GM10248 (cell line): Measurements from ENCODE around the gene KRTAP9-2.
"Not testable (repeated sequence)": the region's sequence is repeated elsewhere in the genome, so short reads cannot be mapped to it uniquely, and the experiment has no call there.

Experiments
- CTCF ChIA-PET: fragments of 300-600 bp; sonication (Branson Sonifier 250); formaldehyde crosslinking; extraction: SDS; loops from one replicate; lab custom pipeline; 2021; ENCODE audit warnings: antibody characterized with exemption; lab: Yijun Ruan, JAX
- POLR2A ChIA-PET: fragments of 350-650 bp; sonication (Branson Sonifier 250); formaldehyde crosslinking; extraction: SDS; loops from one replicate; lab custom pipeline; 2020; ENCODE audit warnings: antibody characterized with exemption; lab: Yijun Ruan, JAX
- DNase-seq: peaks from one replicate; pipeline ENCODE4 v3.0.0; 2012; ENCODE audit errors: extremely low spot score
- TF ChIP-seq, protein P1 (sequence below): IDR thresholded peaks from 2 replicates; pipeline ENCODE4 v1.5.1; 2012; ENCODE audit warnings: mild to moderate bottlenecking, low read depth; ENCODE audit errors: extremely low read depth, missing control alignments, control extremely low read depth

Gene KRTAP9-2

GRCh38 chr17:41212524-41213169 is 13.8 kb upstream of the KRTAP9-2 start:
- CTCF ChIA-PET: no interaction called here
- TF ChIP-seq, protein P1, sequence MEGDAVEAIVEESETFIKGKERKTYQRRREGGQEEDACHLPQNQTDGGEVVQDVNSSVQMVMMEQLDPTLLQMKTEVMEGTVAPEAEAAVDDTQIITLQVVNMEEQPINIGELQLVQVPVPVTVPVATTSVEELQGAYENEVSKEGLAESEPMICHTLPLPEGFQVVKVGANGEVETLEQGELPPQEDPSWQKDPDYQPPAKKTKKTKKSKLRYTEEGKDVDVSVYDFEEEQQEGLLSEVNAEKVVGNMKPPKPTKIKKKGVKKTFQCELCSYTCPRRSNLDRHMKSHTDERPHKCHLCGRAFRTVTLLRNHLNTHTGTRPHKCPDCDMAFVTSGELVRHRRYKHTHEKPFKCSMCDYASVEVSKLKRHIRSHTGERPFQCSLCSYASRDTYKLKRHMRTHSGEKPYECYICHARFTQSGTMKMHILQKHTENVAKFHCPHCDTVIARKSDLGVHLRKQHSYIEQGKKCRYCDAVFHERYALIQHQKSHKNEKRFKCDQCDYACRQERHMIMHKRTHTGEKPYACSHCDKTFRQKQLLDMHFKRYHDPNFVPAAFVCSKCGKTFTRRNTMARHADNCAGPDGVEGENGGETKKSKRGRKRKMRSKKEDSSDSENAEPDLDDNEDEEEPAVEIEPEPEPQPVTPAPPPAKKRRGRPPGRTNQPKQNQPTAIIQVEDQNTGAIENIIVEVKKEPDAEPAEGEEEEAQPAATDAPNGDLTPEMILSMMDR: no peak
- DNase-seq: no peak
- POLR2A ChIA-PET: interaction anchor here (0.7 kb wide), 1 partner anchor 18 kb away, joined by 7 read pairs; no protein-coding TSS in a partner anchor

GRCh38 chr17:41215681-41216080 is 10.8 kb upstream of the KRTAP9-2 start:
- DNase-seq: no peak
- ChIA-PET CTCF (no interaction called here), POLR2A (no interaction called here)
- TF ChIP-seq, protein P1: no peak

DNA sequence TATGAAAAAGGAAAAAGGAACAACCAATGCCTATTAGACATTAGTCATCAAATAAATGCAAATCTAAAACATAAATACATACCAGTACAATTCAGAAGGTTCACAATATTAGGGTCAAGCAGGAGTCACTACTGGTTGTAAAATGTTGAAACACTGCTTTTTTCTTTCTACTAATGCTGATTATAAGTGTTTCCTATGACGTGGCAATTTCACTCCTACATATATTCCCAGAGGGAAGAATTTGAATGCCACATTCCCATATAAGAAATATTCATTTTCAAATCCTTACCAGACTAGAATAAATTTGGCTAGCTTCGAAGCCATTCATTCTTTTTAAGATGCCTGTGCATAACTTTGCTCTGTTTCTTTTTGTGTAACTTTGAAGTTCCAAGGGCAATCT is 2.6 kb upstream of the KRTAP9-2 start:
- POLR2A ChIA-PET: no interaction called here
- DNase-seq: no peak
- TF ChIP-seq, protein P1: no peak
- CTCF ChIA-PET: no interaction called here

GRCh38 chr17:41226051-41226450 is 397 bp upstream of the KRTAP9-2 start:
- ChIA-PET POLR2A (no interaction called here), CTCF (no interaction called here)
- no peak for DNase-seq
- TF ChIP-seq, protein P1: no peak

- DNase-seq: no peak
- POLR2A ChIA-PET: no interaction called here
- CTCF ChIA-PET: no interaction called here
Observed at GRCh38 chr17:41230094-41230493, 3.6 kb downstream of the KRTAP9-2 start.

GRCh38 chr17:41231731-41232130 is 5.3 kb downstream of the KRTAP9-2 start:
- CTCF ChIA-PET: no interaction called here
- TF ChIP-seq, protein P1: no peak
- POLR2A ChIA-PET: no interaction called here
- DNase-seq: no peak

More at GRCh38 chr17:41230094-41230493, 3.6 kb downstream of the KRTAP9-2 start:
- TF ChIP-seq, protein P1: no peak

GRCh38 chr17:41232399-41233105 is 6.1 kb downstream of the KRTAP9-2 start, which contains the start of gene KRTAP9-3:
Gene KRTAP9-3 (plus strand): TSS chr17:41232449. CDS start chr17:41232502, 53 bp downstream.
- CTCF ChIA-PET, DNase-seq: not testable (repeated sequence)

DNA sequence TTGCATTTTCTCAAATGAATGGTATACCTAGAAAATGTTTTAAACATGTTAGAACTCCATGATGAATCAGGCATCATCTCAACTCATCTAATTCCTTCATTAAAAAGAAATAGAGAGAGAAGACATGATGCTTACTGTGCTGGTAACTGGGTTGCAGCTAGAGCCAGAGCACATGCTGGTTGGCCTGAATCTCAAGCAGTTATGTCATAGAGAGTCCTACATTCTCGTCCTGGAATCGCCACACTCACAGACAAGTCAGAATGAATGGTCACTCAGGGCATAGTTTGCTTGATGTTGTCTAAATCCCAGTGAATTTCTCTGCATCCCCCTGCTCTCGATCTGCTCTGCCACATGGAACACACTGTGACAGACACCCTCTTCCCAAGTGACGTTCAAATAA is 10.7 kb downstream of the KRTAP9-2 start:
- DNase-seq, CTCF ChIA-PET, POLR2A ChIA-PET: not testable (repeated sequence)

More at GRCh38 chr17:41232399-41233105, 6.1 kb downstream of the KRTAP9-2 start, which contains the start of gene KRTAP9-3:
- POLR2A ChIA-PET: not testable (repeated sequence)

DNA sequence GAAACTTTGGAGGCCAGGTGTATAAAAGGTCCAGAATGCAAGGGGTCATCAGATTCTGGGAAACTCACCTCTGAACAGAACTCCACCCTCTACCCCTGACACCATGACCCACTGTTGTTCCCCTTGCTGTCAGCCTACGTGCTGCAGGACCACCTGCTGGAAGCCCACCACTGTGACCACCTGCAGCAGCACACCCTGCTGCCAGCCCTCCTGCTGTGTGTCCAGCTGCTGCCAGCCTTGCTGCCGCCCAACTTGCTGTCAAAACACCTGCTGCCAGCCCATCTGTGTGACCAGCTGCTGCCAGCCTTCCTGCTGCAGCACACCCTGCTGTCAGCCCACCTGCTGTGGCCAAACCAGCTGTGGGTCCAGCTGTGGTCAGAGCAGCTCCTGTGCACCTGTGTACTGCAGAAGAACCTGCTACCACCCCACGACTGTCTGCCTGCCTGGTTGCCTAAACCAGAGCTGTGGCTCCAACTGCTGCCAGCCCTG is 11.5 kb downstream of the KRTAP9-2 start, which contains the start of gene KRTAP9-8:
Gene KRTAP9-8 (plus strand): TSS at position 51 of the 489 bp plus-strand sequence. CDS start 53 bp downstream, at position 104.
- POLR2A ChIA-PET, DNase-seq, CTCF ChIA-PET: not testable (repeated sequence)

DNA sequence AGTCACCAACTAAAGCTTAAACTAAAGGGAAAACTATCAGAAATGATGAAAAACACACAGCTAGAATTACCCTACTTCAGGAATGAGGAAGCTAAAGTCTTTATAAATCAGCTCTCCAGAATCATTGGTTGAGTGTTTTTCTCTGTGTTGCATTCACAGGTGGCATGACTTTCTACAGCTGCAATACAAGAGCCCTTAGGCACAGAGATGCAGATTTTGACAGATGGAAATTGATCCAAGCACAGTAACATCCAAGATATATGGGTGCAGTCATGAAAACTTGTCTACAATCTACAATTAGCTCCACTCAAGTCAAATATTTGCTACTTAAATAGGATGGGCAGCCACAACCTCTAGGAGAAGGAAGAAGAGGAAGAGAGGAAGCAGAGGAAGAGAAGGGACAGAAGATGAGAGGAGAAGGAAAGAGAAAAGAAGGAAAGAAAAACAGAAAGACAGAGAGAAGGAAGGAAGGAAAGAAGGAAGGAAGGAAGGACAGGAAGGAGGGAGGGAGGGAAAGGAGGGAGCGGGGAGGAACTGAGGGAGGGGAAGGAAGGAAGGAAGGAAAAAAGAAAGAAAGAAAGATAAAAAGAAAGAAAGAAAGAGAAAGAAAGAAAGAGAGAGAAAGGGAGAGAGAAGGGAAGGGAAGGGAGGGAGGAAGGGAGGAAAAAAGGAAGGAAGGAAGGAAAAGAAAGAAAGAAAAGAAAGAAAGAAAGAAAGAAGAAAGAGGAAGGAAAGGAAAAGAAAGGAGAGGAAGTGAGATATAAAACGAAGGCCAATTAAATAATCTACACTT is 20.7 kb downstream of the KRTAP9-2 start:
- DNase-seq, POLR2A ChIA-PET, CTCF ChIA-PET: not testable (repeated sequence)
